Uterus (tissue), 2 donors: ENCODE data around the gene ELP1.
"Not testable (repeated sequence)": the region's sequence is repeated elsewhere in the genome, so short reads cannot be mapped to it uniquely, and the experiment has no call there.

ENCODE experiments used
- POLR2A ChIP-seq, 2 donors: fragments of 450-650 bp; IDR thresholded peaks; one replicate each; pipeline ENCODE4 v1.6.1; 2016; ENCODE audit warnings: antibody characterized with exemption in 2 of 2, mild to moderate bottlenecking in 1 of 2, moderate library complexity in 1 of 2
- TF ChIP-seq, protein P1 (sequence below), 4 experiments: fragments of 200-600 bp in 2 of 4; fragments of 450-650 bp in 2 of 4; sonication (generic) in 2 of 4; IDR thresholded peaks; one replicate each; pipeline ENCODE4 v1.5.1; 2016 to 2019; ENCODE audit warnings: antibody characterized with exemption in 4 of 4, mild to moderate bottlenecking in 2 of 4, moderate library complexity in 1 of 4

DNA sequence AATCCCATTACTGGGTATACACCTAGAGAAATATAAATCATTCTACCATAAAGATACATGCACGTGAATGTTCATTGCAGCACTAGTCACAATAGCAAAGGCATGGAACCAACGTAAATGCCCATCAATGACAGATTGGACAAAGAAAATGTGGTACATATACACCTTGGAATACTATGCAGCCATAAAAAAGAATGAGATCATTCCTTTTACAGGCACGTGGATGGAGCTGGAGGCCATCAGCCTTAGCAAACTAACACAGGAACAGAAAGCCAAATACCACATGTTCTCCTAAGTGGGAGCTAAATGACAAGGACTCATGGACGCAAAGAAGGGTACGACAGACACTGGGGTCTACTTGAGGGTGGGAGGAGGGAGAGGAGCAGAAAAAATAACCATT, 94.4 kb downstream of the ELP1 start:
- TF ChIP-seq, protein P1, sequence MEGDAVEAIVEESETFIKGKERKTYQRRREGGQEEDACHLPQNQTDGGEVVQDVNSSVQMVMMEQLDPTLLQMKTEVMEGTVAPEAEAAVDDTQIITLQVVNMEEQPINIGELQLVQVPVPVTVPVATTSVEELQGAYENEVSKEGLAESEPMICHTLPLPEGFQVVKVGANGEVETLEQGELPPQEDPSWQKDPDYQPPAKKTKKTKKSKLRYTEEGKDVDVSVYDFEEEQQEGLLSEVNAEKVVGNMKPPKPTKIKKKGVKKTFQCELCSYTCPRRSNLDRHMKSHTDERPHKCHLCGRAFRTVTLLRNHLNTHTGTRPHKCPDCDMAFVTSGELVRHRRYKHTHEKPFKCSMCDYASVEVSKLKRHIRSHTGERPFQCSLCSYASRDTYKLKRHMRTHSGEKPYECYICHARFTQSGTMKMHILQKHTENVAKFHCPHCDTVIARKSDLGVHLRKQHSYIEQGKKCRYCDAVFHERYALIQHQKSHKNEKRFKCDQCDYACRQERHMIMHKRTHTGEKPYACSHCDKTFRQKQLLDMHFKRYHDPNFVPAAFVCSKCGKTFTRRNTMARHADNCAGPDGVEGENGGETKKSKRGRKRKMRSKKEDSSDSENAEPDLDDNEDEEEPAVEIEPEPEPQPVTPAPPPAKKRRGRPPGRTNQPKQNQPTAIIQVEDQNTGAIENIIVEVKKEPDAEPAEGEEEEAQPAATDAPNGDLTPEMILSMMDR (IDR thresholded peaks at IDR 0.05): not testable (repeated sequence)
- TF ChIP-seq POLR2A (IDR thresholded peaks at IDR 0.05): not testable (repeated sequence)
